Activated B cell treated with CpG ODN at 0.5 μM for 24 hours (primary cell): ENCODE results near the gene COL2A1. TPM values are rescaled to one million over a fixed set of nuclear protein-coding genes. Genes with fewer than 3 reads are reported as not detected.

Experiments
- ATAC-seq: fragments of 200-7000 bp; cut with Tn5 transposase; one replicate; pipeline ENCODE4 v1.10.0; 2021; ENCODE audit warnings: low read depth, mild to moderate bottlenecking, moderate library complexity
- CTCF ChIA-PET: fragments of 350-600 bp; sonication (Branson Sonifier 250); formaldehyde crosslinking; loops from one replicate; lab custom pipeline; 2021; ENCODE audit warnings: antibody characterized with exemption; lab: Charles Lee
- POLR2A ChIA-PET: fragments of 350-600 bp; sonication (Branson Sonifier 250); formaldehyde crosslinking; loops from one replicate; lab custom pipeline; 2021; ENCODE audit warnings: antibody characterized with exemption; lab: Charles Lee
- DNase-seq: peaks from one replicate; pipeline ENCODE4 v3.0.0; 2022
- H3K27ac Mint-ChIP-seq: one replicate; pipeline ENCODE4 v1.8.0; 2020; ENCODE audit warnings: mixed read lengths
- H3K27me3 Mint-ChIP-seq: one replicate; pipeline ENCODE4 v1.8.0; 2021; ENCODE audit warnings: mixed read lengths
- H3K36me3 Mint-ChIP-seq: one replicate; pipeline ENCODE4 v1.8.0; 2021; ENCODE audit warnings: low read depth, mixed read lengths
- H3K4me1 Mint-ChIP-seq: one replicate; pipeline ENCODE4 v1.8.0; 2021; ENCODE audit warnings: mixed read lengths
- H3K4me3 Mint-ChIP-seq: one replicate; pipeline ENCODE4 v1.8.0; 2020; ENCODE audit warnings: mild to moderate bottlenecking, mixed read lengths
- H3K9me3 Mint-ChIP-seq: one replicate; pipeline ENCODE4 v1.8.0; 2020; ENCODE audit warnings: mixed read lengths
- intact Hi-C: fragments of 100-400 bp; cut with micrococcal nuclease; formaldehyde crosslinking; loops from one replicate; pipeline ENCODE4 v1.15.1; 2024
- total RNA-seq: library from RNA; stranded (reverse); gene quantifications from 2 replicates; pipeline ENCODE4 v1.2.3, GENCODE V29; 2022
- TF ChIP-seq, protein P1 (sequence below): fragments of 200-600 bp; IDR thresholded peaks from one replicate; pipeline ENCODE4 v1.8.0; 2022; ENCODE audit warnings: antibody characterized with exemption, mild to moderate bottlenecking

COL2A1 gene
- total RNA-seq, 1 donor from 2014 or later = not detected

DNA sequence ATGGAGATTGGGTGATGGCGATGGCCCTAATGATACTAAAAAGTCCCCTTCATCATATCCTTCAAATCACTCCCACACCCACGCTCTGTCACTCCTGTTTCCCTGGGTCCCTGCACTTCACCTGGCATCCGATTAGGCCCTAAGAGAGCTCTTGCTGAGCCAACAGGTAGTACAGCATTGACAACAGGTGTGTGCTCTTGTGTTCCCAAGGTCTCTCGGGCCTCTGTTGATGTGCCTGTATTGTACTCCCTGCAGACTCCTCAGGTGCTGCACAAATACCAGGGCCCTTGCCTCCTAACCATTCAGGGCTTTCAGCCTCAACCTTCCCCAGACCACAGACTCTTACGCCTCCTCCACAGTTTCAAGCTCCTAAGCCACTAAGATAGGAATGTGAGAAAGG is 73.6 kb downstream of the COL2A1 start:
- H3K27me3 Mint-ChIP-seq = peaks cover 13% of the 10 kb centered on the region
- ChIA-PET POLR2A (no interaction called here), CTCF (no interaction called here)
- no peak overlapping the region for H3K4me3 Mint-ChIP-seq
- TF ChIP-seq, protein P1, sequence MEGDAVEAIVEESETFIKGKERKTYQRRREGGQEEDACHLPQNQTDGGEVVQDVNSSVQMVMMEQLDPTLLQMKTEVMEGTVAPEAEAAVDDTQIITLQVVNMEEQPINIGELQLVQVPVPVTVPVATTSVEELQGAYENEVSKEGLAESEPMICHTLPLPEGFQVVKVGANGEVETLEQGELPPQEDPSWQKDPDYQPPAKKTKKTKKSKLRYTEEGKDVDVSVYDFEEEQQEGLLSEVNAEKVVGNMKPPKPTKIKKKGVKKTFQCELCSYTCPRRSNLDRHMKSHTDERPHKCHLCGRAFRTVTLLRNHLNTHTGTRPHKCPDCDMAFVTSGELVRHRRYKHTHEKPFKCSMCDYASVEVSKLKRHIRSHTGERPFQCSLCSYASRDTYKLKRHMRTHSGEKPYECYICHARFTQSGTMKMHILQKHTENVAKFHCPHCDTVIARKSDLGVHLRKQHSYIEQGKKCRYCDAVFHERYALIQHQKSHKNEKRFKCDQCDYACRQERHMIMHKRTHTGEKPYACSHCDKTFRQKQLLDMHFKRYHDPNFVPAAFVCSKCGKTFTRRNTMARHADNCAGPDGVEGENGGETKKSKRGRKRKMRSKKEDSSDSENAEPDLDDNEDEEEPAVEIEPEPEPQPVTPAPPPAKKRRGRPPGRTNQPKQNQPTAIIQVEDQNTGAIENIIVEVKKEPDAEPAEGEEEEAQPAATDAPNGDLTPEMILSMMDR = no peak
- ATAC-seq = no peak
- H3K4me1 Mint-ChIP-seq = no peaks in the 10 kb centered on the region
- intact Hi-C loops = no loop called here
- H3K9me3 Mint-ChIP-seq = no peaks in the 10 kb centered on the region
- no peak for DNase-seq
- H3K36me3 Mint-ChIP-seq = no peaks in the 10 kb centered on the region
- H3K27ac Mint-ChIP-seq = no peak overlapping the region

GRCh38 chr12:47927346-47927745 is 76.9 kb downstream of the COL2A1 start:
- H3K27ac Mint-ChIP-seq = no peak overlapping the region
- intact Hi-C loops = no loop called here
- peaks cover 29% of the 10 kb centered on the region for H3K27me3 Mint-ChIP-seq
- no peak for DNase-seq
- H3K4me3 Mint-ChIP-seq = no peak overlapping the region
- H3K36me3 Mint-ChIP-seq = no peaks in the 10 kb centered on the region
- ChIA-PET POLR2A (no interaction called here), CTCF (no interaction called here)
- TF ChIP-seq, protein P1 = no peak
- no peak for ATAC-seq
- no peaks in the 10 kb centered on the region for H3K4me1 Mint-ChIP-seq
- H3K9me3 Mint-ChIP-seq = no peaks in the 10 kb centered on the region

Other genes starting within 250 kb of the COL2A1 start
- gene RAPGEF3, start 245.6 kb downstream of the COL2A1 start, total RNA-seq = 2.7 and 5.0 TPM in 2 replicates
- gene SLC48A1, start 231.2 kb downstream of the COL2A1 start, total RNA-seq = 12.7 and 12.8 TPM in 2 replicates
- 103 and 126 TPM in 2 replicates for gene HDAC7, start 184.6 kb downstream of the COL2A1 start, total RNA-seq
- 0.64 and 0.86 TPM in 2 replicates for gene VDR, start 99.5 kb downstream of the COL2A1 start, total RNA-seq
- gene TMEM106C, start 40.9 kb downstream of the COL2A1 start, total RNA-seq = 24.5 and 31.3 TPM in 2 replicates
- gene SENP1, start 101.6 kb upstream of the COL2A1 start, total RNA-seq = 42.8 and 43.2 TPM in 2 replicates
- 44.7 and 49.2 TPM in 2 replicates for gene PFKM, start 114.9 kb upstream of the COL2A1 start, total RNA-seq
- gene ASB8, start 153.0 kb upstream of the COL2A1 start, total RNA-seq = 40.0 and 43.6 TPM in 2 replicates
- gene CCDC184, start 179.2 kb upstream of the COL2A1 start, total RNA-seq = 0.18 and 0.29 TPM in 2 replicates
- not detected in 2 replicates for gene OR10AD1, start 198.8 kb upstream of the COL2A1 start, total RNA-seq